Caco-2 (cell line): Measurements from ENCODE around the gene PDGFRB. TPM values are rescaled to one million over a fixed set of nuclear protein-coding genes. Genes with fewer than 3 reads are reported as not detected.

Experiments used
- BruUV-seq: library from RNA; stranded (reverse); fragments of 400-500 nt; replicated peaks from 2 replicates; lab custom pipeline; 2021; lab: Mats Ljungman, UMichigan
- CTCF ChIA-PET: fragments of 300-600 bp; sonication (Branson Sonifier 250); formaldehyde crosslinking; loops from one replicate; lab custom pipeline; 2022; ENCODE audit warnings: antibody characterized with exemption; lab: Charles Lee
- POLR2A ChIA-PET: fragments of 300-600 bp; sonication (Branson Sonifier 250); formaldehyde crosslinking; loops from one replicate; lab custom pipeline; 2022; ENCODE audit warnings: antibody characterized with exemption; lab: Charles Lee
- DNase-seq, 2 experiments: peaks; one replicate each; pipeline versions ENCODE4 v3.0.0 to v3.0.0-alpha.2; 2020 to 2022
- H3K27me3 ChIP-seq: replicated peaks from 2 replicates; pipeline ENCODE4 v1.6.0; 2011; ENCODE audit warnings: low read length; ENCODE audit not compliant: control insufficient read depth, insufficient read depth
- H3K36me3 ChIP-seq: 2 replicates; pipeline ENCODE4 v1.5.1; 2011; ENCODE audit warnings: low read length; ENCODE audit not compliant: control insufficient read depth, insufficient read depth
- H3K4me1 ChIP-seq: fragments of 250-450 bp; sonication (Bioruptor Pico); 2 replicates; pipeline ENCODE4 v1.5.1; 2020; ENCODE audit warnings: mild to moderate bottlenecking
- H3K4me3 ChIP-seq: 2 replicates; pipeline ENCODE4 v1.5.1; 2011; ENCODE audit warnings: low read depth, mild to moderate bottlenecking, control low read depth, low read length
- H3K9me3 ChIP-seq: fragments of 250-450 bp; sonication (Bioruptor Pico); 2 replicates; pipeline ENCODE4 v1.5.1; 2020; ENCODE audit warnings: mild to moderate bottlenecking, moderate library complexity
- H3K27ac Mint-ChIP-seq: one replicate; pipeline ENCODE4 v1.8.0; 2022; ENCODE audit warnings: mixed read lengths; ENCODE audit not compliant: unreplicated experiment
- H3K27me3 Mint-ChIP-seq: one replicate; pipeline ENCODE4 v1.8.0; 2022; ENCODE audit warnings: mixed read lengths; ENCODE audit not compliant: insufficient read depth, unreplicated experiment
- H3K36me3 Mint-ChIP-seq: one replicate; pipeline ENCODE4 v1.8.0; 2022; ENCODE audit warnings: mild to moderate bottlenecking, mixed read lengths; ENCODE audit not compliant: insufficient read depth, unreplicated experiment
- H3K4me1 Mint-ChIP-seq: one replicate; pipeline ENCODE4 v1.8.0; 2022; ENCODE audit warnings: low read depth, mixed read lengths; ENCODE audit not compliant: unreplicated experiment
- H3K4me3 Mint-ChIP-seq: one replicate; pipeline ENCODE4 v1.8.0; 2022; ENCODE audit warnings: mild to moderate bottlenecking, moderate library complexity, mixed read lengths; ENCODE audit not compliant: unreplicated experiment
- H3K9me3 Mint-ChIP-seq: one replicate; pipeline ENCODE4 v1.8.0; 2022; ENCODE audit warnings: mixed read lengths; ENCODE audit not compliant: unreplicated experiment
- intact Hi-C: fragments of 100-400 bp; cut with micrococcal nuclease; formaldehyde crosslinking; loops from one replicate; pipeline ENCODE4 v1.10.0; 2022; ENCODE audit not compliant: unreplicated experiment
- total RNA-seq: library from RNA; stranded (reverse); gene quantifications from 2 replicates; pipeline ENCODE4 v1.2.3, GENCODE V29; 2022
- TF ChIP-seq, protein P1 (sequence below), 2 experiments: fragments of 200-600 bp in 1 of 2; IDR thresholded peaks; 1 replicate in 1 of 2; 2 replicates in 1 of 2; pipeline versions ENCODE4 v1.5.1 to v1.8.0; 2011 to 2022; ENCODE audit warnings: antibody characterized with exemption in 1 of 2, control low read depth in 1 of 2, inconsistent platforms in 1 of 2, low read depth in 1 of 2, low read length in 1 of 2, mild to moderate bottlenecking in 1 of 2, moderate library complexity in 1 of 2; ENCODE audit not compliant: insufficient read depth in 1 of 2, severe bottlenecking in 1 of 2, unreplicated experiment in 1 of 2

PDGFRB gene
- total RNA-seq, 1 experiment from 2014 or later = 5.9 TPM

GRCh38 chr5:150126921-150127265 lies 28.8 kb downstream of the PDGFRB start:
- Histone ChIP-seq H3K4me3 (no peak overlapping the region), H3K27me3 (no peaks in the 10 kb centered on the region), H3K4me1 (peaks cover 16% of the 10 kb centered on the region), H3K36me3 (no peaks in the 10 kb centered on the region), H3K9me3 (no peaks in the 10 kb centered on the region)
- intact Hi-C loops = loop anchor here (10.0 kb wide), 1 partner anchor 292 kb away; no protein-coding TSS in a partner anchor
- no TSS peak for BruUV-seq
- no peak for DNase-seq
- Mint-ChIP-seq H3K4me1 (peaks cover 14% of the 10 kb centered on the region), H3K27me3 (no peaks in the 10 kb centered on the region), H3K36me3 (no peaks in the 10 kb centered on the region), H3K4me3 (no peak overlapping the region), H3K9me3 (no peaks in the 10 kb centered on the region), H3K27ac (no peak overlapping the region)
- POLR2A ChIA-PET = no interaction called here
- CTCF ChIA-PET = interaction anchor here (0.6 kb wide), 1 partner anchor 47 kb away, joined by 3 read pairs; no protein-coding TSS in a partner anchor
- TF ChIP-seq, protein P1, sequence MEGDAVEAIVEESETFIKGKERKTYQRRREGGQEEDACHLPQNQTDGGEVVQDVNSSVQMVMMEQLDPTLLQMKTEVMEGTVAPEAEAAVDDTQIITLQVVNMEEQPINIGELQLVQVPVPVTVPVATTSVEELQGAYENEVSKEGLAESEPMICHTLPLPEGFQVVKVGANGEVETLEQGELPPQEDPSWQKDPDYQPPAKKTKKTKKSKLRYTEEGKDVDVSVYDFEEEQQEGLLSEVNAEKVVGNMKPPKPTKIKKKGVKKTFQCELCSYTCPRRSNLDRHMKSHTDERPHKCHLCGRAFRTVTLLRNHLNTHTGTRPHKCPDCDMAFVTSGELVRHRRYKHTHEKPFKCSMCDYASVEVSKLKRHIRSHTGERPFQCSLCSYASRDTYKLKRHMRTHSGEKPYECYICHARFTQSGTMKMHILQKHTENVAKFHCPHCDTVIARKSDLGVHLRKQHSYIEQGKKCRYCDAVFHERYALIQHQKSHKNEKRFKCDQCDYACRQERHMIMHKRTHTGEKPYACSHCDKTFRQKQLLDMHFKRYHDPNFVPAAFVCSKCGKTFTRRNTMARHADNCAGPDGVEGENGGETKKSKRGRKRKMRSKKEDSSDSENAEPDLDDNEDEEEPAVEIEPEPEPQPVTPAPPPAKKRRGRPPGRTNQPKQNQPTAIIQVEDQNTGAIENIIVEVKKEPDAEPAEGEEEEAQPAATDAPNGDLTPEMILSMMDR (IDR thresholded peaks at IDR 0.05; ENCODE audit: insufficient read depth in 1 of 2, low read depth in 1 of 2, low read length in 1 of 2, severe bottlenecking in 1 of 2, unreplicated experiment in 1 of 2) = no peak

DNA sequence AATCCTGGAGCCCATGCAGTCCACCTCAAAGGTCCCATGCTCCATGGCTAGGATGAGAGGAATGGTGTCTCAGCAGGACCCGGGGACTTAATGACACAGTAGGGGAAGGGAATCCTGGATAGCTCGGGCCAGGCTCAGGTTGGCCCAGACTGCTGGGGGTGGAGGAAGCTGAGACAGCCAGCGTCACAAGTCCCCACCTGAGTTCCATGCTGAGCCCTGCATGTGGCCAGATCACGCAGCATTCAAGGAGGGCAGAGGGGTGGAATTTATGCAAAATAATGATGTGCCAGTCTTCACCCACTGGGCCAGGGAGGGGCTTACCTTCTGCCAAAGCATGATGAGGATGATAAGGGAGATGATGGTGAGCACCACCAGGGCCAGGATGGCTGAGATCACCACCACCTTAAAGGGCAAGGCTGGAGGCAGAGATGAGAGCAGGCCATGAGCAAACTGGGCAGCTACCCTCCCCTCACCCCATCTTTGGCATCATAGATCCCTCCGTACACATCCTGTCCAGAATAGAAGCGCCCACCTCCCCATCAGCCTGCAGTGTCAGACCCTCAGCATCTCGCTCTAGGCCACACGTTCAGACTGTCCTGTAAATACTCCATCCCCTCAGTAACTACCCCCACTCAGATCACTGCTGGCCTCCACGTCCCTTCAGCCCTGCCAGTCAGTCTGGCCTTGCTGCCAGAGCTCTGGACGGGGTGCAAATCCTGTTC lies 29.3 kb downstream of the PDGFRB start:
- peaks cover 19% of the 10 kb centered on the region for H3K4me1 ChIP-seq
- H3K4me3 Mint-ChIP-seq = no peak overlapping the region
- no peak overlapping the region for H3K4me3 ChIP-seq
- H3K36me3 ChIP-seq = no peaks in the 10 kb centered on the region
- intact Hi-C loops = loop anchor here (10.0 kb wide), 1 partner anchor 292 kb away; no protein-coding TSS in a partner anchor
- no peaks in the 10 kb centered on the region for H3K27me3 ChIP-seq
- H3K27me3 Mint-ChIP-seq = no peaks in the 10 kb centered on the region
- no peak for DNase-seq
- peaks cover 14% of the 10 kb centered on the region for H3K4me1 Mint-ChIP-seq
- no peaks in the 10 kb centered on the region for H3K9me3 Mint-ChIP-seq
- POLR2A ChIA-PET = no interaction called here
- CTCF ChIA-PET = interaction anchor here (0.5 to 0.6 kb wide), 2 partner anchors 48 to 305 kb away, joined by 3 read pairs; no protein-coding TSS in a partner anchor
- H3K9me3 ChIP-seq = no peaks in the 10 kb centered on the region
- no peak overlapping the region for H3K27ac Mint-ChIP-seq
- H3K36me3 Mint-ChIP-seq = no peaks in the 10 kb centered on the region
- TF ChIP-seq, protein P1 (IDR thresholded peaks at IDR 0.05; ENCODE audit: insufficient read depth in 1 of 2, low read depth in 1 of 2, low read length in 1 of 2, severe bottlenecking in 1 of 2, unreplicated experiment in 1 of 2) = no peak
- no TSS peak for BruUV-seq

DNA sequence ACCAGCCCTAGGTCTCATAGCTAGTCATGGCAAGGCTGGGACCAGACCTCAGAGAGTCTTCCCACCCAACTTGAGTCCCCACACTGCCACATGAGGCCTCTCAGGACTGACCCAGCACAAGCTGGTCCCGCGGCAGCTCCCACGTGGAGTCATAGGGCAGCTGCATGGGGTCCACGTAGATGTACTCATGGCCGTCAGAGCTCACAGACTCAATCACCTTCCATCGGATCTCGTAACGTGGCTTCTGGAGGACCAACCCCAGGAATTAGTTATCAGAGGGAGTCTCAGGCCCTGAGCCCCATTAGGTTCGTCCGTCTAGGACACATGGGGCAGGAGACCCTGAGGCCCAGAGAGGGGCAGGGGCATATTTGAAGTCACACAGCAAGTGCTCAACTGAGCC lies 30.3 kb downstream of the PDGFRB start:
- Histone ChIP-seq H3K4me1 (peaks cover 16% of the 10 kb centered on the region), H3K27me3 (no peaks in the 10 kb centered on the region), H3K4me3 (no peak overlapping the region), H3K36me3 (no peaks in the 10 kb centered on the region), H3K9me3 (no peaks in the 10 kb centered on the region)
- ChIA-PET POLR2A (interaction anchor here (0.6 kb wide), 1 partner anchor 240 kb away, joined by 8 read pairs; no protein-coding TSS in a partner anchor), CTCF (no interaction called here)
- Mint-ChIP-seq H3K4me1 (peaks cover 8% of the 10 kb centered on the region), H3K4me3 (no peak overlapping the region), H3K9me3 (no peaks in the 10 kb centered on the region), H3K27ac (no peak overlapping the region), H3K36me3 (no peaks in the 10 kb centered on the region), H3K27me3 (no peaks in the 10 kb centered on the region)
- intact Hi-C loops = loop anchor here (10.0 kb wide), 1 partner anchor 291 kb away; no protein-coding TSS in a partner anchor
- DNase-seq = no peak
- no TSS peak for BruUV-seq
- TF ChIP-seq, protein P1 (IDR thresholded peaks at IDR 0.05; ENCODE audit: insufficient read depth in 1 of 2, low read depth in 1 of 2, low read length in 1 of 2, severe bottlenecking in 1 of 2, unreplicated experiment in 1 of 2) = no peak
